T-helper 2 cell treated with Interferon-gamma antibody and Interleukin-4, amounts not matched to agents 5 μg/mL and 100 μg/mL, for 36 hours (primary cell): ENCODE results near the gene LGALSL.

Experiments used
- DNase-seq: peaks from one replicate; pipeline ENCODE4 v3.0.0; 2021; ENCODE audit warnings: low spot score
- H3K27ac Mint-ChIP-seq: one replicate; pipeline ENCODE4 v1.8.0; 2021; ENCODE audit warnings: mild to moderate bottlenecking, mixed read lengths
- H3K27me3 Mint-ChIP-seq: one replicate; pipeline ENCODE4 v1.8.0; 2021; ENCODE audit warnings: low read depth, mixed read lengths
- H3K36me3 Mint-ChIP-seq: one replicate; pipeline ENCODE4 v1.8.0; 2021; ENCODE audit warnings: low read depth, mixed read lengths
- H3K4me1 Mint-ChIP-seq: one replicate; pipeline ENCODE4 v1.8.0; 2021; ENCODE audit warnings: low read depth, mixed read lengths
- H3K4me3 Mint-ChIP-seq: one replicate; pipeline ENCODE4 v1.8.0; 2022; ENCODE audit warnings: mild to moderate bottlenecking, moderate library complexity, mixed read lengths
- H3K9me3 Mint-ChIP-seq: one replicate; pipeline ENCODE4 v1.8.0; 2021; ENCODE audit warnings: mixed read lengths

LGALSL gene

DNA sequence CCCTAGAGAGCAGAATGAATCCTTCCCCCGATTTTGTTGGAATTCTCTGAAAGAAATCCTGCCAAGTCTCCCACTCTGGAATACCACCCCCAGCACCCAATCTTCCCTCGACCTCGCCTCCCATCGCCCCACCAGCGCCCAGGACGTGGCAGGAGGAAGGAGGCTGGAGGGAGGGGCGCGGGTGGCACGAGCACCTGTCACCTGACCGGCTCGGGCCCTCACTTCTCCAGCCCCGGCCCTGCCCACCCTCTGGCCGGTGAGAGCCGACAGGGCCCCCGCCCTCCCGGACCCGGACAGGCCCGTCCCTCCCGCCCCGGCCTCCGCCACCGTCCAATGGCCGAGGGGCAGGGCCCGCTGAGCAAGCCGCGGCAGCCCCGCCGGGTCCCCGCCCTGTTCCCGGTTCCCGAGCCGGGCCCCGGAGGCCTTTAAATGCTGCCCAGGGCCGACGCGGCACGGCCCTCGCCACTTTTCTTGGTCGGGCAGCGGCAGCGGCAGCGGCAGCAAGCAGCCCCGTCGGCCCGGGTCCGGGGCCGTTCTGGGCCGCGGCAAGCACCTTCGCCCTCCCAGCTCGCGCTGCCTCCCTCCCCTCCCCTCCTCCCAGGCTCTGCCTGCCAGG, at the start of gene LGALSL:
TSS of gene LGALSL (plus strand) at position 393 of the 616 bp plus-strand sequence. CDS start 384 bp downstream, outside the sequence.
- Mint-ChIP-seq H3K4me3 (peak within 1 kb of the TSS; percentile 85), H3K9me3 (no peaks in the 10 kb centered on the region), H3K36me3 (no peaks in the 10 kb centered on the region), H3K27ac (no peak within 1 kb of the TSS), H3K27me3 (peaks cover 56% of the 10 kb centered on the region), H3K4me1 (peaks cover 8% of the 10 kb centered on the region)
- peak; percentile 31 for DNase-seq

DNA sequence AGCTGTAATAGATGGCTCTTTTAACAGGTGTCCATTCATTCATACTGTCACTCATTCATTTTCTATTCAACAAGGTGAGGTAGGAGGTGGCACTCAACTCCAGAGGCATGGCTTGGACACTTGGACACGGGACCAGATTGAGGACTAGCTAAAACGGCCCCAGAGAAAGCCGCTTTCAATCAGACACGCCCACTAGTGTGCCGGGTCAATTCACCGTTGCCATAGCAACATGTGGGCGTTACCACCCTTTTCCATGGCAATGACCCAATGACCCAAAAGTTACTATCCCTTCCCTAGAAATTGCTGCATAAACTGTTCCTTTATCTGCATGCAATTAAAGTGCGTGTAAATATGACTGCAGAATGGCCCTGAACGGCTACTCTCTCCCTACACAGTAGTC, 49.2 kb upstream of the LGALSL start:
- H3K4me3 Mint-ChIP-seq, result no peak overlapping the region
- no peaks in the 10 kb centered on the region for H3K9me3 Mint-ChIP-seq
- H3K36me3 Mint-ChIP-seq, result no peaks in the 10 kb centered on the region
- no peak overlapping the region for H3K27ac Mint-ChIP-seq
- H3K27me3 Mint-ChIP-seq, result peaks cover 15% of the 10 kb centered on the region
- DNase-seq, result no peak
- no peaks in the 10 kb centered on the region for H3K4me1 Mint-ChIP-seq

DNA sequence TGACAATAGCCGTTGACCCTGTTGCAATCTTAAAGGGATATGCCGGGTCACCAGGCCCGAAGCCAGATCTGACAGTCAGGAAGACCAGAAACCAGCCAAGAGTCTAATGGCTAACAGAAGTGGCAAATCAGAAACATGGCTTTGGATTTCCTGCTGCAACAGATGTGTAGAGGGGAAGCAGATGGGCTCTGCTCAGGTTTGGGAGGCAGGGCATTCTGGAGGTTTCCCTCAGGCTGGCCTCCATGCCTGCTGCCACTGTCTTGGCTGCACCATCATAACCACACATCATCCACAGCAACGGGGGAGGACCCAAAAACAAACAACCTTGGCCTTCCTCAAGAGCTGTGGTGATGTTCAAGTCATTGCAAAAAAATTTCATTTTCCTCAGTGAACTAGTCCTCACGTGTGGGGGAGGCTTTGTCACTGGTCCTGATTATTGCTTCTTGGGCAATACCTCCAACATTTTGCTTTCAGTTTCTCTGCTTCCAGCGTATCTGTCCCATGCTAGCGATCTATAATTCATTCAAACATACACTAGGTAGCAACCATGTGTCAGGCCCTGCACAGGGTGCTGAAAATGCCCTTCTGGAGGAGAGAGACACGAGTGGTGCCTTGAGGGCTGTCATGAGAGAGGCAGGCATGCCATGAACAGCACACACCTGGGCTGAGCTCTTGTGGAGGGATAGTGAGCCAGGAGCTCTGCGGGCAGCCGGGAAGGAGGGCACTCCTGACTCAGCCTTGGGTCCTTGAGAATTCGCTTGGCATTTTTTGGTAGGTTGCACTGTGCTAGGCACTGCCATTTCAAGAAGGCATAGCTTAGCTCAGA, 48.2 kb upstream of the LGALSL start:
- Mint-ChIP-seq H3K27me3 (peaks cover 15% of the 10 kb centered on the region), H3K36me3 (no peaks in the 10 kb centered on the region), H3K4me3 (no peak overlapping the region), H3K4me1 (no peaks in the 10 kb centered on the region), H3K27ac (no peak overlapping the region), H3K9me3 (no peaks in the 10 kb centered on the region)
- DNase-seq, result no peak

DNA sequence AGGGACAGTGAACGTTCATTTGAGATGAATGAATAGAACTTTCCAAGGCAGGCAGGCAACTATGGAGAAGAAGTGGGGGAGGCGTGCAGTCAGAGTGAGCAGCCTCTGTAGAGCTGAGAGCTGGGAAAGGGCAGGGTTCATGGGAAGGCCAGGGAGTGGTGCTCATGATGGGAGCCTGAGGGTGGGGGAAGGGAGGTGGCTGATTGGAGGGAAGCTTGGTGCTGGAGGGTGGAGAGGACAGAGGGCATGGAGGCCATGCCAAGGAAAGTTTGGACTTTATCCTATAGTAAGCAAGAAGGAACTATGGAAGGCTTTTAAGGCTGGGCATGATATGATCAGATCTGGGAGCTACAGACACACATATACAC, 47.6 kb upstream of the LGALSL start:
- Mint-ChIP-seq H3K9me3 (no peaks in the 10 kb centered on the region), H3K27me3 (peaks cover 15% of the 10 kb centered on the region), H3K36me3 (no peaks in the 10 kb centered on the region), H3K27ac (no peak overlapping the region), H3K4me3 (no peak overlapping the region), H3K4me1 (no peaks in the 10 kb centered on the region)
- no peak for DNase-seq

DNA sequence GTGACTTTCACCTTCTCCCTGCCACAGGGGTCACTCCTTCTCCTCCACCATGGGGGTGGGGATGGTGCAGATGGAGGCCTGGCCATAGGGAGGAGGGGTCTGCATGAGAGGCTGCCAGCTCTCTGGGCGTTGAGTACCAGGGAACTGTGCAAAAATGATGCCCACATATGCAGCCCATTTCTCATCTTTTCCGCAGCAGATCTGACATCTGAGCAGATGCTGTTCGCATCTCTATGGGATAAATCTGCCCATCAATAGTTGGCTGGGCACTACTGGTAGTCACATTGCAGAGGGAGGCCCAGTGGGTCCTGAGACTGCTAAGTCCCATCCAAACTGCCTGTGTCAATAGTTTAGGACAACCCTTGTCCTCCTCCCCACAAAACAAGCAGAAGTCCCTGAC, 45.9 kb upstream of the LGALSL start:
- no peaks in the 10 kb centered on the region for H3K9me3 Mint-ChIP-seq
- H3K27me3 Mint-ChIP-seq, result peaks cover 15% of the 10 kb centered on the region
- no peak overlapping the region for H3K27ac Mint-ChIP-seq
- no peaks in the 10 kb centered on the region for H3K36me3 Mint-ChIP-seq
- no peak overlapping the region for H3K4me3 Mint-ChIP-seq
- H3K4me1 Mint-ChIP-seq, result no peaks in the 10 kb centered on the region
- no peak for DNase-seq

DNA sequence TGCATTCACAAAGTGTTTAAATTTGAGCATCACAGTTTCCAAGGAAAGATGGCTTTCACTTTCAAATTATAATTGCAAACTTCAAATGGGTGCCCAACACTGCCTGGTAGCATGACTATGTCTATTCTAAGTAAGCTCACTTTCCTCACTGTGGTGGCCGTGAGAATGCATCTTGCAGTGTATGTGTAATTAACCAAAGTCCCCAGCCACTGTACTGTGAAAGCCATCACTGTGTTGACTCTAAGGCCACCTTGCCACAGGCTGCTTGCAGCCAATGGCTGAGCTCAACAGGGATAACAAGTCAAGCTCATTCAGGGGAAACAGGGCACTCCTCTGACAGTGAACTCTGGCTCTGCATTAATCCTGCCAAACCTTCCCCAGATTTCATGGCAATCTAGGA, 43.3 kb upstream of the LGALSL start:
- H3K27me3 Mint-ChIP-seq, result peaks cover 20% of the 10 kb centered on the region
- no peaks in the 10 kb centered on the region for H3K9me3 Mint-ChIP-seq
- DNase-seq, result no peak
- no peaks in the 10 kb centered on the region for H3K4me1 Mint-ChIP-seq
- H3K36me3 Mint-ChIP-seq, result no peaks in the 10 kb centered on the region
- H3K27ac Mint-ChIP-seq, result no peak overlapping the region
- no peak overlapping the region for H3K4me3 Mint-ChIP-seq

DNA sequence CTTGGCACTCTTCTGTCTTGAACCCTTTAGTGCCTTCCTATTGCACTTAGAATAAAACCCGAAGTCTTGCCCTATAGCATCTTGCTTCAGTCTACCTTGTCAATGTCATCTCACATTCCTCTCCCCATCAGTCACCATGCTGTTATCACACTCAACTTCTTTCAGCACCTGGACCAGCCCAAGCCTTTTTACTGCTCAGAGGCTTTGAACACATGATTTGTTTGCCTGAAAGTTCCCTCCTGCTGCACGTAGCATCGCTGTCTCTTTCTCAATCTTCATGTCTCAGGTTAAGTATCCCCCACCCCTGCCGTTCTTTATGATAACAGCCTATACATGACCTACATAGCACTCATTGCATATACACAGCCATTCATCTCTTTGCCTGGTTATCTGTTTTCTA, 41.3 kb upstream of the LGALSL start:
- H3K27me3 Mint-ChIP-seq, result peaks cover 10% of the 10 kb centered on the region
- H3K4me3 Mint-ChIP-seq, result no peak overlapping the region
- H3K36me3 Mint-ChIP-seq, result no peaks in the 10 kb centered on the region
- no peaks in the 10 kb centered on the region for H3K9me3 Mint-ChIP-seq
- H3K4me1 Mint-ChIP-seq, result no peaks in the 10 kb centered on the region
- no peak overlapping the region for H3K27ac Mint-ChIP-seq
- DNase-seq, result no peak

DNA sequence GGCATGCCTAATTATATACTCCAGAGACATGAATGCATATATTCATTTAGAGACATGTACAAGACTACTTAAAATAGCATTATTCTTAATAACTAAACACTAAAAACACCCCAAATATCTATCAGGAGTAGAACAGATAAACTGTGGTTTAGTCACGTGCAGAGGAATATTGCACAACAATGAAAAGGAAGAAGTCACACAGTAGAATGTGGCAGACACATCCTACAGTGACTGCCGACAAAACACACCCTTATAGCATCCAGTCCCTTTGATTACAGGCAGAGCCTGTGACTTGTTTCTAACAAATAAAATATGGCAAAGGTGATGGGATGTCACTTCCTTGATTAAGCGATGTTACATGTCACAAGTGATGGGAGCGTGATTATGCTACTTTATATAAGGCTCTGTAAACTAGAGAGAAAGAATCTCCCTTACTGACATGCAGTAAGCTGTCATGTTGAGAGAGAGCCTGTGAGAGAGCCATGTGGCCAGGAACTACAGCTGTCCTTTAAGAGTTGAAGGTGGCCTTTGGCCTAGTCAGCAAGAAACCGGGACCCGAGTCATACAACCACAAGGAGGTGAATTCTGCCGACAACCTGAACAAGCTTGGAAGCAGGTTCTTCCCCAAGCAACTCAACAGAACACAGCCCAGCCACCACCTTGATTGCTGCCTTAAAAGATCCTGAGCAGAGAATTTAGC, 39.1 kb upstream of the LGALSL start:
- no peak overlapping the region for H3K27ac Mint-ChIP-seq
- H3K27me3 Mint-ChIP-seq, result peaks cover 5% of the 10 kb centered on the region
- no peaks in the 10 kb centered on the region for H3K4me1 Mint-ChIP-seq
- H3K4me3 Mint-ChIP-seq, result no peak overlapping the region
- DNase-seq, result no peak
- no peaks in the 10 kb centered on the region for H3K9me3 Mint-ChIP-seq
- H3K36me3 Mint-ChIP-seq, result no peaks in the 10 kb centered on the region

DNA sequence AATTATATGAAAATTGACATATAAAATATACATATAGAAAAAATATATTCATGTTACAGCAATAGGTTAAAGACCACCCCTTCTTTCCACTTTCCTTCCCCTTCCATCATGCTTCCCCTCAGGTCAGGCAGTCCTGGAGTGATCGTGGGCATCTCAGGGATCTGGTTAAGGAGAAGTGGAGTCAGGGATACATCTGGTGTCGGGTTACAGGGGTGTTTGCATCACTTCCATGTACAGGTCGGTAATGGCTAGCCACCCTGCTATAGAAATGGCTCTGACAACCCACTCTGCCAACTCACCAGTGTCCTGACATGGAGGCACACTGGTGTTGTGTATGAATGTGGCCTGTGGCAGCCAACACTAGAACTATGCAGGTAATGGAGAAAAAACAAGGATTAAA, 36.3 kb upstream of the LGALSL start:
- Mint-ChIP-seq H3K4me3 (no peak overlapping the region), H3K27ac (no peak overlapping the region), H3K4me1 (no peaks in the 10 kb centered on the region), H3K36me3 (no peaks in the 10 kb centered on the region), H3K9me3 (no peaks in the 10 kb centered on the region), H3K27me3 (peaks cover 5% of the 10 kb centered on the region)
- no peak for DNase-seq

DNA sequence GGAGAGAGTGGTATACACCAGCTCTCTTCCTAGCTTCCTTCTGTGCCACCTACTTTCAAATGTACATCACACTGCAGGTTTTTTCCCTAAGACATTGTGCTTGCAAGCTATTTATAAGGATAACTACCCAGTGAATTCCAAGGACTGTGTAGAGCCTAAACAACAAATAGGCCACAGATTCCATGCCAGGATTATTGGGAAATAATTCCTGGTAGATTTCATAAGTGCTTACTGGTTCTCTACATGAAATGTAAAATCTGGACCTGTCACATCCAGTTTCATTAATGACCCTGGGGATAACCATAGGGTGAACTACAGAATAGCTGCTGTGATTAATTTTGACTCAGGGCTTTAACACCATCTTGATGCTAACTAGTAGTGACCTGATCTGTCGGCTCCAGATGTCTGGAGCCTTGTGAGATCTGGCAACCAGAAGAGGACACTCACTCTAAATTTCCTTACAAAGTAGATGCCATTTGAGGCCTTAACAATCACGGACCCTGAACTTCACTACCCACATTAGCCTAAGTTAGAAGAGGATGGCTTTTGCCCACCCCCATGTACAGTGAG, 34.3 kb upstream of the LGALSL start:
- no peaks in the 10 kb centered on the region for H3K4me1 Mint-ChIP-seq
- H3K36me3 Mint-ChIP-seq, result no peaks in the 10 kb centered on the region
- H3K27ac Mint-ChIP-seq, result no peak overlapping the region
- H3K9me3 Mint-ChIP-seq, result no peaks in the 10 kb centered on the region
- H3K27me3 Mint-ChIP-seq, result no peaks in the 10 kb centered on the region
- H3K4me3 Mint-ChIP-seq, result no peak overlapping the region
- DNase-seq, result no peak

DNA sequence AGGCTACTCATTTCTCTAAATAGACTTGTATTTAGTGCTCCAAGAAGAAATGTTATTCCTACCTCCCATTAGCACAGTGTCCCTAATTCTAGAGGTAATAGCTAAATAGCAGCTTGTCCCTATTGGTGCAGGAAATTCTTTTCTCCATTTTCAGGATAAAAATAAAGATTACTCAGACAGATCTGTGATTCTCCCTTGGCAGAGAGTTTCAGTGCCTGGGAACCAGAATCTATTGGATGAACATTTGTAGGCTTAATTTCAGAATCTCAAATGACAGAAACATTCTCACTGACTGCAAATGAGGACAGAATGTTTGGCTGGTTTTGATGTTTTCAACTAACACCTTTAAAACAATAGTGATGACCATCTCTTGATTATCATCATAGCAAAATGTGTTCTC, 33.3 kb upstream of the LGALSL start:
- H3K27ac Mint-ChIP-seq, result no peak overlapping the region
- H3K9me3 Mint-ChIP-seq, result no peaks in the 10 kb centered on the region
- no peaks in the 10 kb centered on the region for H3K4me1 Mint-ChIP-seq
- no peak for DNase-seq
- no peak overlapping the region for H3K4me3 Mint-ChIP-seq
- no peaks in the 10 kb centered on the region for H3K27me3 Mint-ChIP-seq
- no peaks in the 10 kb centered on the region for H3K36me3 Mint-ChIP-seq

DNA sequence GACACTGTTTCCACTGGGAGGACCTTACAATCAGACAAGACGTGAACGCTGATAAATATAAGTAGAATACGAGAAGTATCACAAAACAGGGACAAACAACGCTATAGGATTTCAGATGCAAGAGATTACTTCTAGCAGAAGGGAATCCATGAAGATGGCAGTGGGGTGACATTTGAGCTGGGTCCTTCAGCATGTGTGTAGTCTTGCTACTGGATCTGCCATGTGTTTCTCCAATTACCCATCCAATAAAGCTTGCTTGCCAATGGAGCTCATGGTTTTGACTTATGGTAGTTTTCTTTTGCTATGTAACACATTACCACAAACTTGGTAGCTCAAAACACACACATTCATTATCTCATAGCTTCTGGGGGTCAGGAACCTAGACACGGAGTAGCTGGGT, 32.8 kb upstream of the LGALSL start:
- no peaks in the 10 kb centered on the region for H3K9me3 Mint-ChIP-seq
- H3K4me1 Mint-ChIP-seq, result no peaks in the 10 kb centered on the region
- no peaks in the 10 kb centered on the region for H3K36me3 Mint-ChIP-seq
- DNase-seq, result no peak
- no peak overlapping the region for H3K27ac Mint-ChIP-seq
- H3K27me3 Mint-ChIP-seq, result peaks cover 3% of the 10 kb centered on the region
- H3K4me3 Mint-ChIP-seq, result no peak overlapping the region

DNA sequence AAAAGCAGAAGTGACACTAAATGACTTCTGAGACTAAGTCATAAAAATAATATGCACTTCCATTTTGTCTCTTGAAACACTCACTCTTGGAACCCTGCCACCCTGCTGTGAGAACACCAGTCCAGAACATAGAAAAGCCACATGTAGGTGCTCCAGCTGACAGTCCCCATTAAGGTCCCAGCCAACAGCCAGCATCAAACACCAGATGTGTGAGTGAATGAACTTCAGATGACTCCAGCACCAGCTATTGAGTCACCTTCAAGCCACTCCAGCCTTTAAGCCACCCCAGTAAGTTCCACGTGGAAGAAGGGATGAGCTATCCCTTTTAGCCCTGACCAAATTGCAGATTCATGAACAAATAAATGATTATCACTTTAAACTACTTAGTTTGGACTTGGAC, 31.5 kb upstream of the LGALSL start:
- no peak overlapping the region for H3K27ac Mint-ChIP-seq
- H3K9me3 Mint-ChIP-seq, result no peaks in the 10 kb centered on the region
- no peak overlapping the region for H3K4me3 Mint-ChIP-seq
- no peaks in the 10 kb centered on the region for H3K4me1 Mint-ChIP-seq
- H3K36me3 Mint-ChIP-seq, result no peaks in the 10 kb centered on the region
- peaks cover 7% of the 10 kb centered on the region for H3K27me3 Mint-ChIP-seq
- no peak for DNase-seq

DNA sequence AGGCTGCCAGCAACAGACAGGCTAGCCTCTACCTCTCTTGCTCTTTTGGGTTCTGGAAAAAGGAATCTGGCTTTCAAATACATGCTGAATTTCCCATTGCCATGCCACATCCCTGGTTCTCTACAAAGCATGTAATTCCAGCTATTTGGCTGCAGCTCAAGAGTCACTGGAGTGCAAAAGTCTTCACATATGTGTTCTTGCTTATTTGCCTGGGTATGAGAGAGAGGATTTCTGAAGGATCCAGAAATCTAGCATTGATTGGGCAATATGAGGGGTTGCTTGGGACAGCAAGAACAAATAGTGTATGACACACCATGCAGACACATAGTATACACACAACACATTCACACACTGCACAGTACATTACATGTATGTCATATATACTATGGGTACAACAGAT, 30.7 kb upstream of the LGALSL start:
- DNase-seq, result no peak
- Mint-ChIP-seq H3K27me3 (peaks cover 7% of the 10 kb centered on the region), H3K27ac (no peak overlapping the region), H3K9me3 (no peaks in the 10 kb centered on the region), H3K36me3 (no peaks in the 10 kb centered on the region), H3K4me3 (no peak overlapping the region), H3K4me1 (no peaks in the 10 kb centered on the region)
